ENCODE results near the gene MYH9. TPM values are rescaled to one million over a fixed set of nuclear protein-coding genes. Genes with fewer than 3 reads are reported as not detected.

MYH9 gene
- total and polyA plus RNA-seq, 10 donors = 59.8 to 1,376 (median 711) TPM

- peak overlapping the region; percentile 73 to 100 (median 92) for H3K4me3 ChIP-seq
- peak overlapping the region; percentile 93 to 100 (median 98) for H3K27ac ChIP-seq
- H3K9me3 ChIP-seq = no peaks in the 10 kb centered on the region
- DNase-seq = no peak
- intact Hi-C loops (cut with DNase I; ENCODE audit: low total_unique reads) = loop anchor here (5.0 to 10.0 kb wide), 2 partner anchors 50 to 67 kb away; no protein-coding TSS in a partner anchor
- peaks cover 60 to 83% (median 76%) of the 10 kb centered on the region in 6 donors for H3K4me1 ChIP-seq
- H3K36me3 ChIP-seq = peaks cover 0 to 45% (median under 1%) of the 10 kb centered on the region in 6 donors
- 1 to 7% (median 6%) methylated on average over 7 of the region's 7 CpGs for WGBS, 5 donors
- no peaks in the 10 kb centered on the region for H3K27me3 ChIP-seq (replicated peaks in 1 of 7)
- TF ChIP-seq CTCF (IDR thresholded peaks at IDR 0.05 in 8 of 11, conservative IDR thresholded peaks at IDR 0.05 in 3 of 11) (peak in 4 of 11 experiments; percentile 13 to 38 (median 26)), POLR2A (IDR thresholded peaks at IDR 0.05) (no peak), POLR2AphosphoS5 (IDR thresholded peaks at IDR 0.05) (peak in 2 of 3 donors; percentile 56 to 92)
These were observed 2.8 kb downstream of the MYH9 start for GRCh38 chr22:36384766-36385481.

- DNase-seq = peak; percentile 85
- 3 to 9% (median 6%) methylated on average over 4 of the region's 4 CpGs for WGBS, 5 donors
- intact Hi-C loops (cut with DNase I; ENCODE audit: low total_unique reads) = loop anchor here (10.0 kb wide), 1 partner anchor 48 kb away; no protein-coding TSS in a partner anchor
- TF ChIP-seq CTCF (IDR thresholded peaks at IDR 0.05 in 8 of 11, conservative IDR thresholded peaks at IDR 0.05 in 3 of 11) (no peak), POLR2AphosphoS5 (IDR thresholded peaks at IDR 0.05) (peak in 1 of 3 donors; percentile 91)
- H3K36me3 ChIP-seq = peaks cover 0 to 58% (median 2%) of the 10 kb centered on the region in 6 donors
- H3K4me1 ChIP-seq = peaks cover 67 to 86% (median 82%) of the 10 kb centered on the region in 6 donors
- peak overlapping the region; percentile 93 to 100 (median 98) for H3K27ac ChIP-seq
- no peaks in the 10 kb centered on the region for H3K9me3 ChIP-seq
- no peaks in the 10 kb centered on the region for H3K27me3 ChIP-seq (replicated peaks in 1 of 7)
- H3K4me3 ChIP-seq = peak overlapping the region in 6 of 8 donors; percentile 4 to 100 (median 18)
These were observed 4.6 kb downstream of the MYH9 start for GRCh38 chr22:36383110-36383581.

GRCh38 chr22:36381513-36382128 lies 6.1 kb downstream of the MYH9 start:
- Histone ChIP-seq H3K27ac (peak overlapping the region; percentile 79 to 100 (median 98)), H3K4me3 (peak overlapping the region in 1 of 8 donors; percentile 100), H3K9me3 (no peaks in the 10 kb centered on the region), H3K36me3 (peaks cover 0 to 70% (median 2%) of the 10 kb centered on the region in 6 donors), H3K4me1 (peaks cover 81 to 100% (median 95%) of the 10 kb centered on the region in 6 donors), H3K27me3 (replicated peaks in 1 of 7) (no peaks in the 10 kb centered on the region)
- DNase-seq = no peak
- WGBS, 5 donors = 37 to 55% (median 42%) methylated on average over 5 of the region's 5 CpGs
- intact Hi-C loops (cut with DNase I; ENCODE audit: low total_unique reads) = loop anchor here (10.0 kb wide), 1 partner anchor 47 kb away; no protein-coding TSS in a partner anchor
- TF ChIP-seq POLR2A (IDR thresholded peaks at IDR 0.05) (no peak), POLR2AphosphoS5 (IDR thresholded peaks at IDR 0.05) (peak in 1 of 3 donors; percentile 23)

GRCh38 chr22:36379593-36380361 lies 8.0 kb downstream of the MYH9 start:
- H3K27ac ChIP-seq = peak overlapping the region; percentile 79 to 100 (median 98)
- WGBS, 5 donors = 32 to 54% (median 34%) methylated on average over 13 to 16 of the region's 16 CpGs
- H3K36me3 ChIP-seq = peaks cover 0 to 80% (median 7%) of the 10 kb centered on the region in 6 donors
- H3K27me3 ChIP-seq (replicated peaks in 1 of 7) = no peaks in the 10 kb centered on the region
- peak; percentile 89 for DNase-seq
- intact Hi-C loops (cut with DNase I; ENCODE audit: low total_unique reads) = loop anchor here (10.0 kb wide), 1 partner anchor 45 kb away; no protein-coding TSS in a partner anchor
- no peaks in the 10 kb centered on the region for H3K9me3 ChIP-seq
- H3K4me3 ChIP-seq = peak overlapping the region in 5 of 8 donors; percentile 3 to 54 (median 14)
- peaks cover 94 to 100% (median 100%) of the 10 kb centered on the region in 6 donors for H3K4me1 ChIP-seq
- TF ChIP-seq POLR2A (IDR thresholded peaks at IDR 0.05) (no peak), POLR2AphosphoS5 (IDR thresholded peaks at IDR 0.05) (peak; percentile 64 to 74 (median 69))

All from spleen (tissue), 11 donors.